SJSA1 (cell line): ENCODE results near the gene PLEKHM3. TPM values are rescaled to one million over a fixed set of nuclear protein-coding genes. Genes with fewer than 3 reads are reported as not detected.

Experiments used
- DNase-seq, 2 experiments: peaks; one replicate each; pipeline ENCODE4 v3.0.0-alpha.2; 2015 to 2020; ENCODE audit warnings: low spot score in 2 of 2, low read depth in 1 of 2
- H3K27ac ChIP-seq: fragments of 250-450 bp; sonication (Bioruptor Pico); 2 replicates; pipeline ENCODE4 v1.5.1; 2020; ENCODE audit warnings: mild to moderate bottlenecking, moderate library complexity
- H3K27me3 ChIP-seq: fragments of 250-450 bp; sonication (Bioruptor Pico); replicated peaks from 2 replicates; pipeline ENCODE4 v1.5.1; 2020; ENCODE audit warnings: mild to moderate bottlenecking, moderate library complexity
- H3K36me3 ChIP-seq: fragments of 250-450 bp; sonication (Bioruptor Pico); 2 replicates; pipeline ENCODE4 v1.5.1; 2020; ENCODE audit warnings: mild to moderate bottlenecking
- H3K4me1 ChIP-seq: fragments of 250-450 bp; sonication (Bioruptor Pico); replicated peaks from 2 replicates; pipeline ENCODE4 v1.6.1; 2021; ENCODE audit warnings: mild to moderate bottlenecking
- H3K4me3 ChIP-seq: fragments of 250-450 bp; sonication (Bioruptor Pico); 2 replicates; pipeline ENCODE4 v1.5.1; 2020; ENCODE audit warnings: mild to moderate bottlenecking
- H3K9me3 ChIP-seq: fragments of 250-450 bp; sonication (Bioruptor Pico); replicated peaks from 2 replicates; pipeline ENCODE4 v1.5.1; 2020; ENCODE audit warnings: mild to moderate bottlenecking
- total RNA-seq: library from RNA; depleted of rRNA; stranded (reverse); fragments of >200 nt; shearing (Covaris generic); gene quantifications from 2 replicates; pipeline ENCODE4 v1.2.3, GENCODE V29; 2014

Gene PLEKHM3
- total RNA-seq, 1 experiment from 2014 or later = 5.8 TPM

DNA sequence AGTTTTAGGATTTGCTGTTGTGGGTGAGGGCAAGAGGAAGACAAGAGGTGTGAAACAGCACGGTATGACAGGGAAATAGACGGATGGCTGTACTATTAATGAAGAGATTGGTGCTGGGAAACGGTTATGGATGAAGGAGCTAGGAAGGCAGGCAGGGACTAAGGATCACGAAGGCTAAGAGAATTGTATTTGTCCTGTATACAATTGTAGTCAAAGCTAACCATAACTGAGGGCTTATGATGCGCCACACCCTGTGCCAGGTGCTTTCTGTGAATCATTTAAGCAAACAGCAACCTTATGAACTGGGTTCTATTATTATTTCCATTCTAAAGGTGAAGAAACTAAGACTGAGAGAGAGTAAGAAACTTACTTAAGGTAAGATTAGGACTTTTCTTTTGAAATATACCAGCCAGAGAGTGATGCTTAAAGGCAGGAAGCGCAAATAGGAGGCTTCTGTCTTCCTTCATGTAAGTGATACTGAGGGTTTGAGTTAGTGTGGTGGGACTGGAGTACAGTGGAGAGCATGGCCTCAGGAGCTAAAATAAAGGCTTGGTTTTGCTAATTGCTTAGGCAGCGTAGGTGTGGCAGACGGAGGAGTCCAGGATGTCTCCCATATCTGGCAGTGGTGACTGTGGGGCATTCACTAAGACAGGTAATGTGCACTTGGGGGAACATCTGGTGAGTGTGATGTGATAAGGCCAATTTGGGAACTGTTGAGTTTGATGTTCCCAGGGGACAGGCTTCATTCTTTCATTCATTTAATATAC is 85.8 kb downstream of the PLEKHM3 start:
- Histone ChIP-seq H3K27ac (no peak overlapping the region), H3K27me3 (no peaks in the 10 kb centered on the region), H3K4me1 (no peaks in the 10 kb centered on the region), H3K36me3 (no peaks in the 10 kb centered on the region), H3K4me3 (no peak overlapping the region), H3K9me3 (no peaks in the 10 kb centered on the region)
- no peak for DNase-seq

DNA sequence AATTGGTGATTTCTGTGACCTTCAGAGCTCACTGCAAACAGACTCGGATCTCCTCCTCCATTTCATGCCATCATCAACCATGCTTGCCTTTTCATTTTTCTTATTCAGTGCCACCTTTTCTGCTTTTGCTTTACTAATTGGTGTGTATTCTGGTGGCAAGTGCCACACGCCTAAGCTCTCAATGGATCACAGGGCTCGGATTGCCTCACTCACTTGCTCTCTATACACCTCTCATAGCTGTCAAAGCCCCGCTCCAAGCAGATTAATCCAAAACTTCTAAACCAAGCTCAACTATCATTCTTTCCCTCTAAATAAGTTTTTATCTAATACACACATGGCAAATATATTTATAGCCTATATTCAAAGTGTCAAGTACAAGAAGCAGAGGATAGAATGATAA is 86.4 kb downstream of the PLEKHM3 start:
- Histone ChIP-seq H3K27me3 (no peaks in the 10 kb centered on the region), H3K4me1 (no peaks in the 10 kb centered on the region), H3K9me3 (no peaks in the 10 kb centered on the region), H3K27ac (no peak overlapping the region), H3K36me3 (no peaks in the 10 kb centered on the region), H3K4me3 (no peak overlapping the region)
- DNase-seq = no peak

DNA sequence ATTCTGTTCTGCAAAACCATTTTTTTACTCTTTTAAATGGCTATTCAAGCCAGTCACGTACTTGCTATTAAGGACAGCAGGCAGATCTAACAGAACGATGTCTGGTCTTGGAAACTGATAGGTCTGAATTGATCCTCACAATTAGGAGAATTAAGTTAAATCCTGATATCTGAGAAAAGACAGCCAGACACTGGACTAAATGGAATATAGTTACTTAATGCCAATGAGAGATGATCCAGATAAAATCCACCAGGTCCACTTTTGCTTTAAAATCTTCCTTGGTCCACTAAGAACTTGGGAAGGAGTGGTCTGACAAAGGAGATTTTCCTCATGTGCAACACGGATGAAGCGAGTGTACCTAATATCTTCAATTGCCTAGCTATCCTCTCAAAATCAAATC is 86.9 kb downstream of the PLEKHM3 start:
- Histone ChIP-seq H3K27ac (no peak overlapping the region), H3K36me3 (no peaks in the 10 kb centered on the region), H3K4me3 (no peak overlapping the region), H3K27me3 (no peaks in the 10 kb centered on the region), H3K9me3 (no peaks in the 10 kb centered on the region), H3K4me1 (no peaks in the 10 kb centered on the region)
- DNase-seq = no peak

DNA sequence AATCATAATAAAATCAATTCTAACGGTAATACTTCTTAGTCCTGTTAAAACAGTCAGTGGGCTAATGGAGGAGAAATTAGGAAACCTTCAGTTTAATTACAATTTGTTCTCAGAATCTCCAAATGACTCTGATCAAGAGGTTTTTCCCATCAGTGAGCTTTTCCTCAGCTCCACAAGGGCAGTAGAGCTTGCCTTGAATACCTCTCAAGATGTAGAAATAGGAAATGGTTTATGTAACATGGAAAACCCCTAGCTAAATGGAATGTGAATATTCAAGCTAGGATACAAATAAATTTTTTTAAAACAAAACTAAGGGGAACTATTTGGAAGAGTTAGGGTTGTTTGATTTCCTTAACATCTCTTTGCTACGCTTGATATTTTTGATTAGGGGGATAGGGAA is 87.5 kb downstream of the PLEKHM3 start:
- no peak overlapping the region for H3K27ac ChIP-seq
- no peaks in the 10 kb centered on the region for H3K9me3 ChIP-seq
- DNase-seq = no peak
- H3K36me3 ChIP-seq = no peaks in the 10 kb centered on the region
- H3K4me1 ChIP-seq = no peaks in the 10 kb centered on the region
- no peaks in the 10 kb centered on the region for H3K27me3 ChIP-seq
- no peak overlapping the region for H3K4me3 ChIP-seq

DNA sequence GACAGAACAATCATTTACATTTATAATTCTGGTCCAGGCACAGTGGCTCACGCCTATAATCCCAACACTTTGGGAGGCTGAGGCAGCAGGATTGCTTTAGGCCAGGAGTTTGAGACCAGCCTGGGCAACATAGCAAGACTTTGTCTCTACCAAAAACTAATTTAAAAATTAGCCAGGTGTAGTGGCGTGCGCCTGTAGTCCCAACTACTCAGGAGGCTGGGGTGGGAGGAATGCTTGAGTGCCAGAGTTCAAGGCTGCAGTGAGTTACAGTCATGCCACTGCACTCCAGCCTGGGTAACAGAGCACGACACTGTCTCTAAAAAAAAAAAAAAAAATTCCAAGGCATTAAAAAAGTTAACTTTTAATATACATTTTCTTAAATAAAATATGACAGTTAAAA is 88.1 kb downstream of the PLEKHM3 start:
- Histone ChIP-seq H3K4me1 (no peaks in the 10 kb centered on the region), H3K27ac (no peak overlapping the region), H3K9me3 (no peaks in the 10 kb centered on the region), H3K27me3 (no peaks in the 10 kb centered on the region), H3K4me3 (no peak overlapping the region), H3K36me3 (no peaks in the 10 kb centered on the region)
- DNase-seq = no peak

DNA sequence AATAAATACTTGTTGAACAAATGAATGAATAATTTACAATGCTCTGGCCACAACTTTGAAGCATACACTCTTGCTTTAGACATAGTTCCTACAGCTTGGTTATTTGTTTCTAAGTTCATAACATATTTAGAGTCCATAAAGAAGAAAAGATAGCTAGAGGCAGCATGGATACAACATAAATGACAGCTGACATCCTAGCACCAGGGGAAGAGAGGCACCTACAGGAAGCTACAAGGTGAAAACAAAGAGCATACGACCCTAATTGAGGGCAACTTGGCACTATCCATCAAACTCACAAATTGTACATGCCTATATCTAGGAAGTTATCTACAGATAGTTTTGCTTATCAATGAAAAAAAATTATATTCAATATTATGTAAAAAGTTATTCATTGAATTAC is 88.9 kb downstream of the PLEKHM3 start:
- Histone ChIP-seq H3K36me3 (no peaks in the 10 kb centered on the region), H3K27ac (no peak overlapping the region), H3K4me3 (no peak overlapping the region), H3K4me1 (no peaks in the 10 kb centered on the region), H3K9me3 (no peaks in the 10 kb centered on the region), H3K27me3 (no peaks in the 10 kb centered on the region)
- no peak for DNase-seq

DNA sequence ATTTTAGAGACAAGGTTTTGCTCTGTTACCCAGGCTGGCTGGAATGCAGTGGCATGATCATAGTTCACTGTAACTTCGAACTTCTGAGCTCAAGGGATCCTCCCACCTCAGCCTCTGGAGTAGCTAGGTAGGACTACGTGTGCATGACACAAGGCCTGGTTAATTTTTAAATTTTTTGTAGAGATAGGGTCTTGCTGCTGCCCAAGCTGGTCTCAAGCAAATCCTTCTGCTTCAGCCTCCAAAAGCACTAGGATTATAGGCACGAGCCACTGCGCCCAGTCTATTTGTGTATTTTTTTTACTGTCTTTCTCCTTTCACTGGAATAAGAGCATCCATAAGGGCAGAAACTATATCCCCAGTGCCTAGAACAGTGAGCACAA is 89.3 kb downstream of the PLEKHM3 start:
- no peaks in the 10 kb centered on the region for H3K36me3 ChIP-seq
- DNase-seq = no peak
- H3K4me3 ChIP-seq = no peak overlapping the region
- H3K27me3 ChIP-seq = no peaks in the 10 kb centered on the region
- no peaks in the 10 kb centered on the region for H3K4me1 ChIP-seq
- no peak overlapping the region for H3K27ac ChIP-seq
- no peaks in the 10 kb centered on the region for H3K9me3 ChIP-seq

DNA sequence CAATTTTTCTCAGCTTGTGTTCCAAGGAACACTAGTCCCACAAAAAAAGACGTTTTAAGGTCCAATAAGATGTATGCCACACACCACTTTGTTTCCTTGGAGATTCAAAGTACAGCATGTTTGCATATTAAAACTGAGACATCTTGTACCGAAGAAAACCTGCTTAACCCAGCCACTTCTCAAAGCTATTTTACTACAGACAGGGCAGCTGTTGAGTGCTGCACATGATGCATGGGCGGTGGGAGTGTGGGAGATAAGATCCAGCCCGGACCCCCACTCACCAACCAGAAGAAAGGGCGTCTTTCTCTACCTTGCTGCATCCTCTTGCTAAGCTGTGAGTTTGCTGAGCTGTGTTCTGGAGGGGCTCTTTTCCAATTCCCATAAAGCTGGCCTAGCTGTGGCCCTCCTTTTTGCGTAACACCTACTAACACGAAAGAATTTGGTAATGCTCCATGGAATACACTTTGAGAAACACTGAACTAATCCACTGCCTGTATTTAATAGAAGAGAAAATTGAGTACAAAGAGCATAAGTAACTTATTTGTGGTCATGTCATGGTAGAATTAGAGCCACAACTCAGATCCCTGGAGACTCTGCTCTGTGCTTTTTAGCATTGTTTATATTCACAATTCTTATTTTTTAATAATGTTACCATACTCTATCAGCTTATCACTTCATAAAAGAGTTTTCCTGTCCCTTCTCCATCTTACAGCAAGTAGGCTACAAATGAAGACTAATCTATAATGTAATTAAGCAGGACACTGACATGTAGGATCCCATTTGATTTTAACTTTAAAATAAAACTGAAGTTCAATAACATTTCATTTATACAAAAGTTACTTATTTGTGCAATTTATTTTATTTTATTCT is 90.0 kb downstream of the PLEKHM3 start:
- no peaks in the 10 kb centered on the region for H3K4me1 ChIP-seq
- no peaks in the 10 kb centered on the region for H3K36me3 ChIP-seq
- H3K27me3 ChIP-seq = no peaks in the 10 kb centered on the region
- H3K9me3 ChIP-seq = no peaks in the 10 kb centered on the region
- DNase-seq = no peak
- H3K4me3 ChIP-seq = no peak overlapping the region
- no peak overlapping the region for H3K27ac ChIP-seq

DNA sequence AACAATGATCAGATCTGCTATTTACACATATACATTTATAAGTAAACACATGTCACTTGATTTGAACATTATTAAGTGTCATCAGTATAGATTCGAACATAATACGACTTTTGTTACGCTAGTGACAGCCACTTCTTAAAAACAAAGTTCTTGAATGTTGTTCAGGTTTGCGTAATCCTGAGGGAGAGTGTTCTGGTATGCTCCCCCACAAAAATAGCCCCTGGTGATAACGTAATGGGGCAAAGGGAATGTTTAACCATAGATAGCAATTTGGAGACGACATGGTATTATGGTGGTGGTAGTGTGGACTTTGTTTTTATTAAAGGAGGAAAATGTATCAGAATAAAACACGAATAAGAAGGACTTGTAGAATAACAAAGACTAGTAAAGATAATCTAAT is 90.6 kb downstream of the PLEKHM3 start:
- Histone ChIP-seq H3K4me3 (no peak overlapping the region), H3K4me1 (no peaks in the 10 kb centered on the region), H3K27ac (no peak overlapping the region), H3K27me3 (no peaks in the 10 kb centered on the region), H3K9me3 (no peaks in the 10 kb centered on the region), H3K36me3 (no peaks in the 10 kb centered on the region)
- DNase-seq = no peak

DNA sequence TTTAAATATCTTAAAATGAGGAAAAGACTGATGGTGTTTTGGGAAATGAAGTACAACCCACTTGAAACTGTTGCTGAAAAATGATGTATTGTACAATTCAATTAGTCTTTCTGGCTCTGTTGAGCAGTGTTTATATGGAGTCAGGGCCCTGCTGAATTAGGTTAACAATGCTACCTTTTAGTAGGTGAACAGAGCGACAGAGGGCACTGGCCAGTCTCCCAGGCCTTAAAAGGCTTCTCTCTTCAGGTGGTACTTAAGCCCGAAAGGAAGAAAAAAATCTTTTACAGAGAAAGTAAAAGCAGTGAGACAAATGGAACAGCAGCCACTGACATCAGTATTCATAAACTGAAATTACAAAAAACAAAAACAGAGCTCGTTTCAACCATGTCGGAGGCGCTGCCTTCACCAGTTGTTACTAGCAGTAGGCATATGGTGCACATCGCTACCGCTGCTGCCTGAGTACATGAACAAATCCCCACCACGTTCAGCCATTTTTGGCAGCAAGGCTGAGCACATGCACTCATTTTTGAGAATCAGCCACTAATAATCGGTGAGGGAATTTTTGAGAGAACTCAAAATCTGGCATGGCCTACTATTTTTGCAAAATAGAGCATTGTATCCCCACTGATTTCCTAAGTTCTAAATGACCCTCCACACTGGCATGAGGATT is 91.8 kb downstream of the PLEKHM3 start:
- DNase-seq = no peak
- Histone ChIP-seq H3K27ac (no peak overlapping the region), H3K36me3 (no peaks in the 10 kb centered on the region), H3K4me3 (no peak overlapping the region), H3K27me3 (no peaks in the 10 kb centered on the region), H3K4me1 (no peaks in the 10 kb centered on the region), H3K9me3 (no peaks in the 10 kb centered on the region)

DNA sequence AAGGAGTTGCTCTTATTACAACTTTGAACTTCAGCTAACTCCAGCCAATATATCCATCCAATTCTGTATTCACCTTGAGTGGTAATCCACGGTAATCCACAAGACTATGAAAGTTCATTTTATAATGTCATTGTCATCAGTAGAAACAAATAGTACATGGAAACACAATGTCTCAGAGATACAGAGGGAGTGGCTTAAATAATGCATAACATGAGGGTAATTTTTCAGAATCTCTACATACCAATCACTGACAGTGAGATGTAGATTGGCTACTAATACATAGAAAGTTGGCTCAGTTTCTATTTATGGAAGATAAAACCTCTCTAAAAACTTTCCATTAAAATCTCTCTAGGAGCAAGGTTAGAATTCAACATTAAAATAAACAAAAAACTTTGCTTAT is 93.2 kb downstream of the PLEKHM3 start:
- no peak for DNase-seq
- Histone ChIP-seq H3K27me3 (no peaks in the 10 kb centered on the region), H3K9me3 (no peaks in the 10 kb centered on the region), H3K4me1 (no peaks in the 10 kb centered on the region), H3K4me3 (no peak overlapping the region), H3K27ac (no peak overlapping the region), H3K36me3 (no peaks in the 10 kb centered on the region)

DNA sequence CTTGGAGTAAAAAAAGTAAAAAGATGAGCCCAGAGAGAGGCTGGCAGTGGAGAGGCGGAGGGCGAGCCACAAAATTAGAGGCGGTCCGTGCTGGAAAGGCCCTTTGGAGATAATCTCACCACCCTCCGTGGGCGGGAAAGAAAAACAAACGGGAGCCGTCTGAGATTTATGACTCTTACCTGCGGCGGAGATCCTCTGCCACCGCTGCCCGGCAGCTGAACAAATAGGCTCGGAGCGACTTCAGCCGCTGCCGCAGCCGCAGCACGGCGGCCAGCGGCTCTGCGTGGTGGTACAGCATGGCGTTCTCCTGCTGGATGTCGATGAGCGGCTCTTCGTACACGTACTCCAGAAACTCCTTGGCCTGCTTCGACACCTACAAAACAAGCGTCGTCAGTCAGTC is 94.6 kb downstream of the PLEKHM3 start:
- no peak overlapping the region for H3K4me3 ChIP-seq
- no peaks in the 10 kb centered on the region for H3K9me3 ChIP-seq
- peaks cover 5% of the 10 kb centered on the region for H3K4me1 ChIP-seq
- no peak for DNase-seq
- no peaks in the 10 kb centered on the region for H3K27me3 ChIP-seq
- H3K36me3 ChIP-seq = no peaks in the 10 kb centered on the region
- H3K27ac ChIP-seq = no peak overlapping the region

DNA sequence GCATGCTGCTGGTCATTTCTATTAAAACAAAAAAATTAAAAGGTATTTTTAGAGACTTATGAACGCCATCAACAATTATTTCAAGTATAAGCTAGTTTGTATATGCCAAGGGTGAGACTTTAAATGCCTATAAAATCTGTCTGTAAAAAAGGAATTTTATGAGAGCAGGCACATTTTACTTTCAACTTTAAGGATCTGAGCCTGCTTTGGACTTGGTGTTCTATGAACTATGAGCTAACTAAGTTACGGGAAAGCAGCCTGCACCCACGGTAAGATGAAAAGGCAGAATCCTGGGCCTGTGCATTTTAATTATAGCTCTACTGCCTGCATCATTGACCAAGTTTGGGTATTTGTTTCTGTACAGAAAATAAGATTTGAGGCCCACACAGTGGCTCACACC is 95.4 kb downstream of the PLEKHM3 start:
- H3K4me1 ChIP-seq = peaks cover 5% of the 10 kb centered on the region
- H3K27me3 ChIP-seq = no peaks in the 10 kb centered on the region
- no peak for DNase-seq
- H3K9me3 ChIP-seq = no peaks in the 10 kb centered on the region
- no peaks in the 10 kb centered on the region for H3K36me3 ChIP-seq
- H3K27ac ChIP-seq = no peak overlapping the region
- H3K4me3 ChIP-seq = no peak overlapping the region

DNA sequence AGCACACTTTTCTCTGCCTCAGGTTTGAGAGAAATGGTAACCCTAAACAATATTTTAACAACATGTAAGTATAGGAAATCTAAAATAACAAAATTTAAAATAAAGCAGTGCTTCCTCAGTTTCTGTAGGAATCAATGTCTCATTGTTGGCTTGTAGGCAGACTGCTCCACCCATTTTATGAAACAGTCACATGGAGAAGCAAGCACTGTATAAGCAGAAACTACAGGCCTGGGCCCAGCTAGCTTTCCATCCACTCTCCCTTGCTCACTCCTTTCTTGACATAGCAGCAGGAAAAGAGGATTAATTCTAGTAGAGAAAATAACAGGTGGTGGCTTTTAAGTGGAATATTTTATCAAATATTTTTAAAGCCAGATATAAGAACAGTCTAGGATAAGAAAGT is 97.2 kb downstream of the PLEKHM3 start:
- no peak overlapping the region for H3K27ac ChIP-seq
- DNase-seq = no peak
- peaks cover 5% of the 10 kb centered on the region for H3K4me1 ChIP-seq
- no peaks in the 10 kb centered on the region for H3K27me3 ChIP-seq
- no peak overlapping the region for H3K4me3 ChIP-seq
- no peaks in the 10 kb centered on the region for H3K36me3 ChIP-seq
- H3K9me3 ChIP-seq = no peaks in the 10 kb centered on the region
